ENCODE data around the gene LAPTM4A. TPM values are rescaled to one million over a fixed set of nuclear protein-coding genes. Genes with fewer than 3 reads are reported as not detected.

LAPTM4A gene
- total RNA-seq, 4 donors from 2014 or later, result 138 to 216 (median 191) TPM

GRCh38 chr2:20062615-20063545 lies 11.5 kb upstream of the LAPTM4A start:
- H3K27me3 ChIP-seq, result no peaks in the 10 kb centered on the region
- peaks cover 0 to 29% (median 4%) of the 10 kb centered on the region in 4 donors for H3K4me1 ChIP-seq
- WGBS, 2 donors, result 53 to 54% methylated on average over 11 of the region's 11 CpGs
- H3K4me3 ChIP-seq, result no peak overlapping the region
- peak overlapping the region in 2 of 4 donors; percentile 77 to 87 for H3K27ac ChIP-seq
- H3K36me3 ChIP-seq, result no peaks in the 10 kb centered on the region
- DNase-seq (ENCODE audit: low spot score in 2 of 2), result peak; percentile 76 to 85
- H3K9me3 ChIP-seq, result no peaks in the 10 kb centered on the region
- no peak for TF ChIP-seq CTCF (IDR thresholded peaks at IDR 0.05)
- peak in 1 of 2 donors; percentile 34 for TF ChIP-seq EP300 (IDR thresholded peaks at IDR 0.05)

GRCh38 chr2:20061940-20062339 lies 10.5 kb upstream of the LAPTM4A start:
- WGBS, 2 donors, result 92 to 94% methylated on average over 5 of the region's 5 CpGs
- H3K27ac ChIP-seq, result peak overlapping the region in 2 of 4 donors; percentile 77 to 87
- no peak for TF ChIP-seq CTCF (IDR thresholded peaks at IDR 0.05)

GRCh38 chr2:20061476-20061875 lies 10.0 kb upstream of the LAPTM4A start:
- 49 to 53% methylated on average over 3 of the region's 3 CpGs for WGBS, 2 donors
- no peak for DNase-seq (ENCODE audit: low spot score in 2 of 2)
- Histone ChIP-seq H3K36me3 (no peaks in the 10 kb centered on the region), H3K27me3 (no peaks in the 10 kb centered on the region), H3K9me3 (no peaks in the 10 kb centered on the region), H3K27ac (peak overlapping the region in 2 of 4 donors; percentile 77 to 87), H3K4me1 (peaks cover 0 to 27% (median 4%) of the 10 kb centered on the region in 4 donors), H3K4me3 (no peak overlapping the region)
- no peak for TF ChIP-seq CTCF (IDR thresholded peaks at IDR 0.05)
- no peak for TF ChIP-seq POLR2A (IDR thresholded peaks at IDR 0.05)
- TF ChIP-seq EP300 (IDR thresholded peaks at IDR 0.05), result no peak

More at GRCh38 chr2:20061940-20062339, 10.5 kb upstream of the LAPTM4A start:
- Histone ChIP-seq H3K36me3 (no peaks in the 10 kb centered on the region), H3K9me3 (no peaks in the 10 kb centered on the region), H3K4me1 (peaks cover 0 to 29% (median 4%) of the 10 kb centered on the region in 4 donors), H3K27me3 (no peaks in the 10 kb centered on the region), H3K4me3 (no peak overlapping the region)
- no peak for DNase-seq (ENCODE audit: low spot score in 2 of 2)

GRCh38 chr2:20060106-20060505 lies 8.7 kb upstream of the LAPTM4A start:
- no peak overlapping the region for H3K4me3 ChIP-seq
- H3K27me3 ChIP-seq, result no peaks in the 10 kb centered on the region
- H3K9me3 ChIP-seq, result no peaks in the 10 kb centered on the region
- peaks cover 0 to 20% (median 4%) of the 10 kb centered on the region in 4 donors for H3K4me1 ChIP-seq
- H3K27ac ChIP-seq, result no peak overlapping the region
- no peak for DNase-seq (ENCODE audit: low spot score in 2 of 2)
- no peaks in the 10 kb centered on the region for H3K36me3 ChIP-seq
- TF ChIP-seq POLR2A (IDR thresholded peaks at IDR 0.05) (no peak), CTCF (IDR thresholded peaks at IDR 0.05) (no peak), EP300 (IDR thresholded peaks at IDR 0.05) (no peak)
- WGBS, 2 donors, result 95 to 100% methylated on average over 1 of the region's 1 CpG

- Histone ChIP-seq H3K4me3 (no peak overlapping the region), H3K27ac (no peak overlapping the region), H3K36me3 (no peaks in the 10 kb centered on the region), H3K9me3 (no peaks in the 10 kb centered on the region), H3K4me1 (peaks cover 0 to 24% (median 3%) of the 10 kb centered on the region in 4 donors), H3K27me3 (no peaks in the 10 kb centered on the region)
- no peak for DNase-seq (ENCODE audit: low spot score in 2 of 2)
- WGBS, 2 donors, result 87 to 95% methylated on average over 1 of the region's 1 CpG
- TF ChIP-seq POLR2A (IDR thresholded peaks at IDR 0.05) (no peak), CTCF (IDR thresholded peaks at IDR 0.05) (no peak), EP300 (IDR thresholded peaks at IDR 0.05) (no peak)
These were observed 5.8 kb upstream of the LAPTM4A start for GRCh38 chr2:20057268-20057667.
